ENCODE measurements around the gene TSFM.
"Not testable (repeated sequence)": the region's sequence is repeated elsewhere in the genome, so short reads cannot be mapped to it uniquely, and the experiment has no call there.

Gene TSFM

DNA sequence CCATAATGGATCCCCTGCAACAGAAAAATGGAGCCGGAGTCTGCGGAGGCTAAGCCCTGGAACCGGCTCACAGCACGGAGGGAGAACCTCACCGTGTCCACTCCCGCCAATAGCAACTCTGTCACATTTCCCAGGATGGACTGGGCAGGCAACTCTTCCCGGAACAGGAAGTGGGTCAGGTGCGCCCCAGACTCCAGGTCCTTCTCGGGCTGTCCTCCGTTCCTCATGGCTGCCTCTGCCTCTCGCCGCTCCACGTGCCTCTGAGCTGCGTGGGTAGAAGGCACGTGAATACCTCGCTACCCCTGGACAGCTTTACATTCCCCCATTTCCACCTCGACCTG, 18.0 kb upstream of the TSFM start:
- peak; percentile 61 for DNase-seq

GRCh38 chr12:57765003-57765697, 17.4 kb upstream of the TSFM start:
- peak; percentile 66 for DNase-seq

- DNase-seq, result peak; percentile 28
Measured at GRCh38 chr12:57765698-57766463, 16.7 kb upstream of the TSFM start.

- peak; percentile 53 for DNase-seq
Measured at GRCh38 chr12:57766464-57767304, 15.9 kb upstream of the TSFM start, which contains the start of gene CYP27B1. CYP27B1 (minus strand) TSS chr12:57767078; CDS start chr12:57767041, 37 bp downstream.

DNA sequence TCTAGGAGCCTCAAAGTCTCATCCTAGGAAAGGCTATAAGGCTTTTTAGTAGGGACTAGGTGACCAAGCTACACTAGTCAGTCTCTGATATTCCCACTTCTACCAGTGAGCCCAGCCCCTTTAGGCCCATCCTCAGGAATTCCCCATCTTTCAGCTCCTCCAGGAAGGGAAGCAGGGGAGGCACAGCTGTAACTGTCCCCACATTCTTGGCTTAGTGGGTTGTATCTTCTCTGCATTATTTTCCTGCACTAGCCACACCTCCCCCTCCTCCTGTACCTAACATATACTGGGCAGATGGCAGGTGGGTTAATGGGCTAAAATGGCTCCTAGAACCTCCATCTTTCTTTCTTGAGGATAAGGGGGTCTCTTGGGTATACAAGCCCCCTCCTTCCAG, 15.3 kb upstream of the TSFM start:
- no peak for DNase-seq

- DNase-seq, result no peak
Measured at GRCh38 chr12:57767876-57768275, 14.7 kb upstream of the TSFM start.

DNA sequence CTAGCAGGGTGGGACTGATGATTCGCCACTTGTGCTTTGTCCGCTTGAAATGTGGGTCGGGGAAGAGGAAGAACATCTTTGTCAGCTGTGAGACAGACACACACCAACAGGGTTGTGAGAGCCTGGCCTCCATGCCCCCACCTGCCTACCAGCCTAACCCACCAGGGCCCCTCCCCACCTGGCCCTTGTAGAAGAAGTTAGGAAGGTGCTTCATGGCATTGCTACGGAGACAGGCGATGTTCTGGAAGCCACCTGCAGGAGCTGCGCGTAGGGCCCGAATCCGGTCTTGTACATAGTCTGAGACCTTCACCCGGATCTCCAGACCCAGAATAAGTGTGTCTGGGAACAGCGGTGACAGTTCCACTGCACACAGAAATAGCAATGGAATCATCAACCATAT, 13.0 kb upstream of the TSFM start:
- DNase-seq, result no peak

- DNase-seq, result no peak
Measured at GRCh38 chr12:57770734-57771133, 11.9 kb upstream of the TSFM start.

DNA sequence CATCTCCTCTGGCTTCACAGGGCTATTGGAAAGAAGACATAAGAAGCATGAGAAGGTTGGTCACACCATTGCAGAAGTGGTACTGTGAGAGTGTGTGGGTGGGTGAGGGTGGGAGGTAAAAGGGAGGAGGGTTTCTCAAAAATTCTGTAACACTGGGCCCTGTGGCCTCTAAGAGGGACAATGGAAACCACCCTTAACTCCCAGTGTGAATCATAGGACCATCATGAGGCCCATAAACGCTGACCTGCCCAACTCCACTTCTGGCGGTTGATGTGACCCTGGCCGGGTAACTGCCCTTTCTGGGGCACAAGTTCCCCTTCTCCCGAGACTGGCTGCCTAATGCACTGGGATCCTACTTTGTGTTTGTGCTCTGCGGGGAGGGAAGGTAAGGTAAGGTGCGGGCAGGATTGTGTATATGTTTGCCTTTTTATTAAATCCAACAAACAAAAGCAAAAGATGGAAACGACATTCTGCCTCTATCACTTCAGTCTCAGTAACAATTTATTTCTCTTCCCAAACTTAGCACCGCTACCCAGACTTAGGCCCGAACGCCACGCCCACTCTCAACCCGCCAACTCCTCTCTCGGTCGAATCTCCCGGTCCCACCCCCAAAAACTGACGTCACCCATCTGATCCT, 11.2 kb upstream of the TSFM start:
- peak; percentile 93 for DNase-seq

DNA sequence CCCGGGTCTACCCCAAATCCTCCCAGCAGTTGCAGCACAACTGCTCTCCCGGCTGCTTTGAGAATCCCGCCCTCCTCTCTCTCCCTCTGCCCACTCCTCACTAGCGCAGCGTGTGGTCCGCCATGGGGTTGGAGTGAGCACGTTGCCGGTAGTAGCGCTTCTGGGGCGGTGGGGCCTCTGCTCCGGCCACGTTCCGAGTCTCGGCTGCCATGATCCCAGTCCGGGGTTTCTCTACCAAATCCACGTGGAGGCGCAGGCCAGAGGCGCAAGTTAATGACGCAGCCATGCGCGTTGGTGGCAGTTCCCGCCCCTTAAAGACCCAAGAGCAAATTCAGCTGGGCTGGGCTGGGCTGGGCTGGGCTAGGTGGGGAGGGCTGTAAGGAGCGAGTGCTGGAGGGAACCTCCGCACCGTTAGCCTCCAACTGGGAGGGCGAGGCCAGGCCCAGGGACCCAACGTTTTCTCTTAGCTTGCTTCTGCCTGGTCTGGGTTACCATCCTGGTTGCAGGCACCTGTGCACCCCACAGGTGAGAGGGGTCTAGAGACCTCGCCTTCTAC, 10.6 kb upstream of the TSFM start, which contains the start of gene METTL1:
Gene METTL1 (minus strand): TSS at position 233 of the 556 bp plus-strand sequence. CDS start 22 bp downstream, at position 211.
- DNase-seq, result peak; percentile 98

DNA sequence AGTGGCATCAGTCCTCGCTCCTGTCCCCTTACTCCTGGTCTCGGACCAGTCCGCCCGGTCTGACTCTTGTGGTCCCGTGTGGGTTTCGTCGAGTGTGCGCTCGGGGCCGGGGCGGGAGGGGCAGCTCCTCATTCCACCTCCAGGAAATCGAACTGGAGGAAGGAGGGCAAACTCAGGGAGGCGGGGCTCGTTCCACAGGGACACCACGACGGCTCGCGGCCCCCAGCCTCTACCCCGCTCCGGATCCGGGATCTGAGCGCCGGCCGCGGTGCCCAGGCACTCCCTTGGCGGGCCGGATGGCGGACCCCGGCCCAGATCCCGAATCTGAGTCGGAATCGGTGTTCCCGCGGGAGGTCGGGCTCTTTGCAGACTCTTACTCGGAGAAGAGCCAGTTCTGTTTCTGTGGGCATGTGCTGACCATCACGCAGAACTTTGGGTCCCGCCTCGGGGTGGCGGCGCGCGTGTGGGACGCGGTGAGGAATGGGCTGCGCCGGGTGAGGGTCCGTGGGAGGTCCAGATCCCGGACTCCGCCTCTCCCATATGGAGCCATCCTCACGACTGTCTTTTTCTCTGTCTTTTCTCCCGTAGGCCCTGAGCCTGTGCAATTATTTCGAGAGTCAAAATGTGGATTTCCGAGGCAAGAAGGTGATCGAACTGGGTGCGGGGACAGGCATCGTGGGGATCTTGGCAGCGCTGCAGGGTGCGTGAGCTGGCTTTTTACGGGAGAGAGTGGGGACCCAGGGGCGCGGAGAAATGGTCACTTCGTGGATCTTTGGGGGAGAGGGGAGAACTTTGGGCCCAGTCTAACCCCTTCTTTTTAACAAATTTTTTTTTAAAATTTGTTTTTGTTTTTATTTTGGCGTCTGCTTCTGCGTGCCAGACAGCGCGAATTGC, 9.9 kb upstream of the TSFM start, which contains the start of gene EEF1AKMT3:
Gene EEF1AKMT3 (plus strand): TSS at position 186 of the 894 bp plus-strand sequence. CDS start 111 bp downstream, at position 297.
- DNase-seq, result peak; percentile 79

- not testable (repeated sequence) for DNase-seq
Measured at GRCh38 chr12:57774634-57775033, 8.0 kb upstream of the TSFM start.

DNA sequence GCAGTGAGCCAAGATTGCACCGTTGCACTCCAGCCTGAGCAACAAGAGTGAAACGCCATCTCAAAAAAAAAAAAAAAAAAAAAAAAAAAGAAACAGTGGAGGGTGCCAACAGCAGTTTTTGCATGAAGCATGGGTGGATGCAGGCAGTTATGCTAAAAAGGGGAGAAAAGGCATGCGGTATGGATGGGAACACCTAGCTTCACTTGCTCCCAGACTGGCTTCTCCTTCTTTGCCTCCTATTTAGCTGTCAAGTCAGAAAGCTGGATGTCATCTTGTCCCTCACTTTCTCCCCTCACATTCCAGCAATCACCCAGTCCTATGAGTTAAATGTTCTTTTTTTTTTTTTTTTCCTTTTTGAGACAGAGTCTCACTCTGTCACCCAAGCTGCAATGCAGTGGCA, 7.5 kb upstream of the TSFM start:
- DNase-seq, result no peak

- DNase-seq, result no peak
Measured at GRCh38 chr12:57775563-57776246, 6.9 kb upstream of the TSFM start.

DNA sequence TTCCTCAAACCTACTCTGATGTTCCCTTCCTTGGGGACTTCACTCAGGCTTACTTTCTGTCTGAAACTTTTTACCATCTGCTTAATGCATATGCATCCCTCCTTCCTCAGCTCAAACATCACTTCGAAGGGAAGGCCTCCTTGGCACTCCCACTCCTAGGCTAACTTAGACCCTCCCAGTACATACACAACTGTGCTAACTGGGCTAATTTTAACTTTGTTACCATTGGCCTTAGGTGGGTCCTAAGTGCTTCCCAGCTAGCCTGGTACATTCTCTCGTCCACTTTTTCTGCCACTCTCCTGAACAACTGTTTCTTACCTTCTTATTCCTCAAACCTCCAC, 6.4 kb upstream of the TSFM start:
- no peak for DNase-seq

- DNase-seq, result no peak
Measured at GRCh38 chr12:57777367-57777766, 5.2 kb upstream of the TSFM start.

DNA sequence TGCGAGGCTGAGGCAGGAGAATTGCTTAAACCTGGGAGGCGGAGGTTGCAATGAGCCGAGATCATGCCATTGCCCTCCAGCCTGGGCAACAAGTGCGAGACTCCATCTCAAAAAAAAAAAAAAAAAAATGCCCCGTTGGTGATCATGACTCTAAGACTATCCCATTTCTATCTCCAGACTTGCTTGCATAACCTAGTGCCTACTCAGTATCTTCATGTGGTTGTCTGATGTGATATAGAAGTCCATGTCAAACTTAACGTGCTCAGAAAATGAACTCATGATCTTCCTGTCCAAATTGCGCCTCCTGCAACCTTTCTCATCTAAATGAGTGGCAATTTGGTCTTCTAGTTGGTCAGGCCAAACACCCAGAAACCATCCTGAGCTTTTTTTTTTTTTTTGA, 4.7 kb upstream of the TSFM start:
- no peak for DNase-seq

DNA sequence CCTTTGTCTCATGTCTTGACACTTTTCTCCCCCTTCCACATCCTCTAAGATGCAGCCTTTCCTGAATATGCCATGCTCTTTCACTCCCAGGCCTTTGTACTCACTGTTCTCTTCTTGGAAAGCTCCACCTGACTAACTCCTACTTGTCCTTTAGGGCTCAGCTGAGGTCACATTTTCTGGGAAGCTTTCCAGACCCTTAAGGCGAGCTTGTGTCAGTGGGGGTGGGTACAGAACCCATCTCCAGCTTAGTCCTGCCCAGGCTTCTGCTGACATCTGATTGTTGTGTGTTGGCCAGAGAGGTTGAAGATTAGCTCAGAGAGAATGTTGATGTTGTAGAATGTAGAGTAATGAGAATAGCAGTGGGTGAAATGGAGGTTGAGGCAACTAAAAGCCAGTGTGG, 2.9 kb upstream of the TSFM start:
- DNase-seq, result no peak

DNA sequence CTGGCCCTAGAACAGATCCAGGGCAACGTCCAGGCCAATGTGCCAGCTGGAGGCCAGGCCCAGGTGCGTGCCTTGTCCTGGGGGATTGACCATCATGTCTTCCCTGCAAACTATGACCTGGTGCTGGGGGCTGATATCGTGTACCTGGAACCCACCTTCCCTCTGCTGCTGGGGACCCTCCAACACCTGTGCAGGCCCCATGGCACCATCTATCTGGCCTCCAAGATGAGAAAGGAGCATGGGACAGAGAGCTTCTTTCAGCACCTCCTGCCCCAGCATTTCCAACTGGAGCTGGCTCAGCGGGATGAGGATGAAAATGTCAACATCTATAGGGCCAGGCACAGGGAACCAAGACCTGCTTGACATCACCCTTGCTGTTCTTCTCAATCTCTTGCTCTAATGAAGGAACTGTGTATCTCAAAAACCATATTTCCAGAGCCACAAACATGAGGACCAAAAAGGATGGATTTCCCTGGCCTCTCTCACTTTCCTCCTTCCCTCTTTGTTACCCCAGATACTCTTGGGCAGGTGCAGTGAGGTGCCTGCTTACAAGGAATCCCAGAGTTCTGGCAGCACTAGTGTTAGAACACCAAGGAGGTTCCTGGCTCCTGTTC, 2.2 kb upstream of the TSFM start:
- DNase-seq, result no peak

DNA sequence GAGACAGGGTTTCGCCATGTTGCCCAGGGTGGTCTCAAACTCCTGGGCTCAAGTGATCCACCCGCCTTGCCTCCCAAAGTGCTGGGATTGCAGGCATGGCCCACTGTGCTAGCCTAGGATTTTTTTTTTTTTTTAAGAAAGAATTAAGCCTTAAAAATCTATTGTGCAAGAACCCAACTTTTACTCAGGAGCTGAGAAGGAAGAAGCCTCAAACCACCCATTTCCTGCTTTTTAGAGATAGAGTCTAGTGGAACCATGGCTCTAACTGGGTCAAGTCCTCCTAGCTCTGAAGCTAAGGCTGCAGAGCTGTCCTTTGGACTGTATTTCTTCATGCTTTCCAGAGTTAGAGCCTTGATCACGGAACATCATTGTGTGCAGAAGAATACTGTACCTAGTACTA, 1.3 kb upstream of the TSFM start:
- DNase-seq, result no peak
